SJCRH30 (cell line): Measurements from ENCODE around the gene MROH2A. TPM values are rescaled to one million over a fixed set of nuclear protein-coding genes. Genes with fewer than 3 reads are reported as not detected.

ENCODE experiments used
- DNase-seq, 2 experiments: peaks; one replicate each; pipeline ENCODE4 v3.0.0-alpha.2; 2015 to 2020
- H3K27ac ChIP-seq: fragments of 250-450 bp; sonication (Bioruptor Pico); 2 replicates; pipeline ENCODE4 v1.5.1; 2020; ENCODE audit warnings: mild to moderate bottlenecking, moderate library complexity
- H3K27me3 ChIP-seq: fragments of 250-450 bp; sonication (Bioruptor Pico); 2 replicates; pipeline ENCODE4 v1.5.1; 2020; ENCODE audit warnings: mild to moderate bottlenecking, moderate library complexity
- H3K36me3 ChIP-seq: fragments of 250-450 bp; sonication (Bioruptor Pico); 2 replicates; pipeline ENCODE4 v1.5.1; 2020; ENCODE audit warnings: mild to moderate bottlenecking, moderate library complexity
- H3K4me1 ChIP-seq: fragments of 250-450 bp; sonication (Bioruptor Pico); 2 replicates; pipeline ENCODE4 v1.5.1; 2020; ENCODE audit warnings: mild to moderate bottlenecking, moderate library complexity
- H3K4me3 ChIP-seq: fragments of 250-450 bp; sonication (Bioruptor Pico); 2 replicates; pipeline ENCODE4 v1.5.1; 2020; ENCODE audit warnings: mild to moderate bottlenecking, moderate library complexity
- H3K9me3 ChIP-seq: fragments of 250-450 bp; sonication (Bioruptor Pico); replicated peaks from 2 replicates; pipeline ENCODE4 v1.5.1; 2020; ENCODE audit warnings: mild to moderate bottlenecking, moderate library complexity
- total RNA-seq: library from RNA; depleted of rRNA; stranded (reverse); fragments of >200 nt; shearing (Covaris generic); gene quantifications from 2 replicates; pipeline ENCODE4 v1.2.3, GENCODE V29; 2014; rRNA removed

MROH2A gene
- total RNA-seq, 1 experiment from 2014 or later: not detected

DNA sequence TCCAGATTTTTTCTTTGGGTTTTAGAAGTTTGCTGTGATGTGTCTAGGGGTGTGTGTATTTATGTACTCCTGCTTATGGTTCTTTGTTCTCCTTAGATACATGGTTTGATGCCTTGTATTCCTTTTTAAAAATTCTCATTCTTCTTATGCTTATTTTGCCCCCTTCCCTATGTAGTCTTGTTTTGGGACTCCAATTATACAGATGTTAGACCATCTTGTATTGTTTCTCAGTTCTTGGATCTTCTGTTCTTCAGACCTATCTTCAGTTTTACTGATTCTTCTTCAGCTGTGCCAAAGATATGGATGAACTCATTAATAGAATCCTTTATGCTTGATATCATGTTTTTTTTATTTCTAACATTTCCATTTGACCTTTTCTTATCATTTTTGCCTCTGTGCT, 104.2 kb downstream of the MROH2A start:
- DNase-seq: no peak
- no peak overlapping the region for H3K4me3 ChIP-seq
- H3K9me3 ChIP-seq: peaks cover 8% of the 10 kb centered on the region
- H3K4me1 ChIP-seq: no peaks in the 10 kb centered on the region
- no peaks in the 10 kb centered on the region for H3K27me3 ChIP-seq
- H3K27ac ChIP-seq: no peak overlapping the region
- no peaks in the 10 kb centered on the region for H3K36me3 ChIP-seq

Other genes starting within 250 kb of the MROH2A start
- gene USP40, start 211.5 kb upstream of the MROH2A start, total RNA-seq: 35.0 and 38.4 TPM in 2 replicates
- gene UGT1A8, start 160.7 kb upstream of the MROH2A start, total RNA-seq: not detected in 2 replicates
- gene UGT1A10, start 141.9 kb upstream of the MROH2A start, total RNA-seq: not detected in 2 replicates
- not detected in 2 replicates for gene UGT1A9, start 106.4 kb upstream of the MROH2A start, total RNA-seq
- not detected in 2 replicates for gene UGT1A7, start 96.4 kb upstream of the MROH2A start, total RNA-seq
- gene UGT1A6, start 85.4 kb upstream of the MROH2A start, total RNA-seq: not detected in 2 replicates
- gene UGT1A5, start 65.4 kb upstream of the MROH2A start, total RNA-seq: not detected in 2 replicates
- not detected in 2 replicates for gene UGT1A4, start 59.6 kb upstream of the MROH2A start, total RNA-seq
- not detected in 2 replicates for gene UGT1A3, start 49.3 kb upstream of the MROH2A start, total RNA-seq
- not detected in 2 replicates for gene UGT1A1, start 18.1 kb upstream of the MROH2A start, total RNA-seq
- 86.1 and 90.8 TPM in 2 replicates for gene HJURP, start 76.2 kb downstream of the MROH2A start, total RNA-seq
- gene TRPM8, start 139.0 kb downstream of the MROH2A start, total RNA-seq: 0.10 and 0.18 TPM in 2 replicates